HG03060 (cell line): ENCODE measurements around the gene LRRC4C.
A peak's percentile ranks its signal among the peaks of the same experiment; 100 is the strongest.
"Not testable (repeated sequence)": the region's sequence is repeated elsewhere in the genome, so short reads cannot be mapped to it uniquely, and the experiment has no call there.

Source experiments
- ATAC-seq: cut with Tn5 transposase; IDR thresholded peaks from one replicate; pipeline ENCODE4 v1.9.1; 2021; ENCODE audit warnings: low read depth, moderate number of reproducible peaks; ENCODE audit not compliant: unreplicated experiment

Gene LRRC4C

GRCh38 chr11:40215556-40215955 lies 1243.9 kb downstream of the LRRC4C start:
- ATAC-seq, result no peak

- no peak for ATAC-seq
Measured at GRCh38 chr11:40207416-40207815, 1252.0 kb downstream of the LRRC4C start.

GRCh38 chr11:40204228-40204627 lies 1255.2 kb downstream of the LRRC4C start:
- no peak for ATAC-seq

DNA sequence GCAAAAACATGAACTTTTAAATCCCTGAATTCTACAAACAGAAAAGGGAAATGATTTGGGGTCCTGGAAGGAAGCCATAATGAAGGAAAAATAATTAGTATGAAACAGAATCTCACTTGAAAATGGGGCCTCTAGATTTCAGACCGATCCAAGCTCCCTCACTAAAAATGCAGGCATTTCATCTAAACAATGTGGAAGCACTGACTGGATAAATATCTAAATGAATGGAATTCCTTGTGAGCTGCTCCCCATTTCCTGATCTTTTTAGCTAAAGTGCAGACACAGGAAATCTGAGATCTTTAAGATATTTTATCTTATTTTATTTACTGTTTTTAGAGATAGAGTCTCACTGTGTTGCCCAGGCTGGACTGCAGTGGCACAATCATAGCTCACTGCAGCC lies 1255.8 kb downstream of the LRRC4C start:
- ATAC-seq, result no peak

GRCh38 chr11:40202589-40203270 lies 1256.7 kb downstream of the LRRC4C start:
- no peak for ATAC-seq

- ATAC-seq, result not testable (repeated sequence)
Measured at GRCh38 chr11:40192590-40192989, 1266.9 kb downstream of the LRRC4C start.

DNA sequence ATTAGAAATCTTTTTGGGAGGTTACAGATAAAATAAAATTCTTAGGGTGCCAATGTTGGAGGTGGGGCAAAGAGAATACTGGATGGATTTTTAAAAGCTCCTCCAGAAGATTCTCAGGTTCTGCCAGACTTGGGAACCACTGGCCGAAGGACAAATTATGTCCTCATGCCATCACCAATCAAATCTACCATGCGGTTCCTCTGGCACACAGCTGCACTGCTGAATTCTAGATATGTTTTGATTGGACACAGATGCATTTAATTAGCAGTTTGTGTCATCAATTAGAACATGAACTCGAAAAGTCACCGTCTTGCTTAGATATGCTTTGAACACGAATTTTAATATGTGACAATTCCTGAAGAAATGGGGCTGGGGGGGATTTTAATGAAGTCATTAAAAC lies 1269.2 kb downstream of the LRRC4C start:
- ATAC-seq, result no peak

DNA sequence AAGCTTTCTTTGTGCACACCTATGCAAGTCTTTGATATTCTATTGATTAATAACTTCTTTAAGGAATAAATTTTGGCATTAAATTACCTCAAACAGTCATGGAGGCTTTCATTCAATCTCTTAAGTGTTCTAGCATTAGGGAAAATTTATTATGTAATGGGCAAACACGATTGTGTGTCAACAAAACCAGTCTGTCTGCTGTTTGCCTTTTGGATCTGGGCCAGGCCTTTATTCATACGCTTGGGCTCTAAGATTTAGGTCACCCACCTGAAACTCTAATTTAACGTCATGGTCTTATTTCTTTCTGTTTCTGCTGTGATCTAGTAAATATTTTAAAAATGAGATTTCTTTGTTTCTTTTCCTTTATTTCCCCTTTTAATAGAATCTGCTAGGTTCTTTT lies 1270.6 kb downstream of the LRRC4C start:
- no peak for ATAC-seq

DNA sequence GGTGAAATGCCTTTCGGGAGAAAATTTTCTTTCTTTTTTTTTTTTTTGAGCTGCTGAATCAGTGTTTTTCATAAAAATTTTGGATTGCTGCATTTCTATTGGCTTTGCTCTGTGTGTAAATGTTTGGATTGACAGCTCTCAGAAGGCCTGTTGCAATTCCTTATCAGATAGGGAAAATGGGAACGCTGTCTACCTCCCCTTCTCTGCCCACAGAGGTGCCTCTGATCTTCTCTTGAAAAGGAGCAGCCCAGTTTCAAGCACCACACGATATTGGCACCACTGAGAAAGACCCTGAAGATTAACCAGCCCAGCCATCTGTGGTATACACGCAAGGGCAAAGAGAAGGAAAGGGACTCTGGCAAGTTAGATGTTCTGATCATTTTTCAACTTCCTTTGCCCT lies 1272.2 kb downstream of the LRRC4C start:
- ATAC-seq, result no peak

DNA sequence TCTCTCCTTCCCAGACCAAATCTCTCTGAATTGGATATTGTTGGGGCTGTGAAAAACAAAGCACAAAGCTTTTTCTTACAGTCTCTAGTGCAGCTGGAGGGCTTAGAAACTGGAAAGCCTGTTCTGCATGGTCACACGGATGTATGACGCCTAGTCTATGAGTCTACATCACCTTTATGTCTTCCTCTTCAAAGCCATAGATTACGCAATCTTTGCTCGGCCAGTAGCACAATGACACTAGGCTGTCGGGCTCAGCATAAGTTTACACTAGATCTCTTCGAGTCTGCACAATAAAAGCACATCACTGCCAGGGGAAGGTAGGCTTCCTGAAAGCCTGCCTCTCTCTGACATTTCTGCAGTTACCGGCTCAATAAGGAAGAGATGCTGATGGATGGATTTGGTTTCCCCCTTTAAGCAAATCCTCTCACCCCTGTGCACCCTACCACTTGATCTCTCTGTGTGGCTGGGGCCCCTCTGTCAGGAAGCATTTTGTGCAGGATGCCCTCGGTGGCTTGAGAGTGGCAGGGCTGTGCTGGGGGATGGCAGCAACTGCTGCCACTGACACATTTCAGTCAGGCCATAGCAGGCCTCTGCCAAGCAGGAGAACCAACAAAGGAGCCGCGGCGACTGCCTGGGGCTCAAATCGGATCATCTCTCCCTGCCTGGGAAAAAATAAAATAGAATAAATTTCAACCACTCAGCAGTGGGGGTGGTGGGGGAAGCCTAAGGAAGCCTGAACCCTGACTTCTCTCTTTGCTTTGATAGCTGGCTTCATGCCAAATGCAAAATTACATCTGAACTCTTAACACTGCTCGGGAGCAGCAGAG lies 1272.8 kb downstream of the LRRC4C start:
- no peak for ATAC-seq

GRCh38 chr11:40185793-40186192 lies 1273.7 kb downstream of the LRRC4C start:
- ATAC-seq, result no peak

- peak; percentile 85 for ATAC-seq
Measured at GRCh38 chr11:40183073-40184064, 1276.1 kb downstream of the LRRC4C start.

GRCh38 chr11:40179541-40179940 lies 1279.9 kb downstream of the LRRC4C start:
- no peak for ATAC-seq

GRCh38 chr11:40178470-40178869 lies 1281.0 kb downstream of the LRRC4C start:
- ATAC-seq, result no peak

DNA sequence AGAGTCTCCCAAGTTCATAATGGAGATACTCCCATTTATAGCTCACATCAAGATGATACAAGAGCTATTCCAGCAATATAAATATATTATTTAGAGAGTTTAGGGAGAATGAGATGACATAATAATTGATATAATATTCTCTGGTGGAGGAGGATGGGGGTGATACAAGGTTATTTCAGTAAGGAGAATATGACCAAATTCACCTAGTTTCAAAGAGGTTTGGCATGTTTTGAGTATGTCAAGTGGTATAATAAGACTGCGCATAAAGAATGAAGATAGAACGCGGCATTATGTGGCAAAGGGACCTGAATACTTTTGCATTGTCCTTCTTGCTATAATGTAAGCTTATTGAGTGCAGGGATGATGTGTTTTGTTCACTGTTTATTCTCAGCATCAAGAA lies 1283.5 kb downstream of the LRRC4C start:
- no peak for ATAC-seq

DNA sequence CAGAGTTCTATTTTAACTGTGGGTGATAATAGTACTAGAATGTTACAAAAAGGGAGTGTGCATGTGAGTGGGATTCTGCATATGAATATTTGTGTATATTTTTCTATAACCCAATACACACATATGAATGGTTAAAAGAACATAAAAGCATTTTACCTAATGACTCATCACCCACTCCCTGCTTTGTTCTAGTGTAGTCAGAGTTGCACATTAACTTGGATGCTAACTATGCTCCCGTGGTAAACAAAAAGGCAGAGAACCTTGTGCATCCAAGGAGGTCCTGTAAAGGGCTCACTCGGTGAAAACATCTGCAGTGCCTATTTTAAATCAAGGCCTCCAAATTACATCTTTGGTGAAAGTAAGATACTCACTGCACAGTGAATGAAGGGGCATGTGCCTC lies 1289.4 kb downstream of the LRRC4C start:
- ATAC-seq, result no peak

DNA sequence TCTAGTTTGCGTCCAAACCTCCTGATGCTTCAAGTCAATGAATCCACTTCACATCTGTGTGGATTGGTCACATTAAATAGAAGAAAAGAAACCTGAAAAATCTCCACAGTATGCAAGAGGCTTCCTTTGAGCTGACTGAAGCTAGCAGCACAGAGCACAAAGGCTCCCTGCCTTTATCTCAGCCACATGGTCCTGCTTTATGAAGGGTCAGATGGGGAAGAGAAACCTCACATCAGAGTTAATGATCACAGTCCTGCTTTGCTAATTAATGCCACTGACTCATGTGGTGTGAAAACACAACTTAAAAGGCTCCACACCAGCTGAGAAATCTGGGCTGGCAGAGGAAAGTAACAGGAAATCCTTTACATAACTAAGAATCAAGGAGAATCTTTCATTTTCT lies 1291.0 kb downstream of the LRRC4C start:
- peak; percentile 69 for ATAC-seq

GRCh38 chr11:40167805-40168204 lies 1291.6 kb downstream of the LRRC4C start:
- not testable (repeated sequence) for ATAC-seq

DNA sequence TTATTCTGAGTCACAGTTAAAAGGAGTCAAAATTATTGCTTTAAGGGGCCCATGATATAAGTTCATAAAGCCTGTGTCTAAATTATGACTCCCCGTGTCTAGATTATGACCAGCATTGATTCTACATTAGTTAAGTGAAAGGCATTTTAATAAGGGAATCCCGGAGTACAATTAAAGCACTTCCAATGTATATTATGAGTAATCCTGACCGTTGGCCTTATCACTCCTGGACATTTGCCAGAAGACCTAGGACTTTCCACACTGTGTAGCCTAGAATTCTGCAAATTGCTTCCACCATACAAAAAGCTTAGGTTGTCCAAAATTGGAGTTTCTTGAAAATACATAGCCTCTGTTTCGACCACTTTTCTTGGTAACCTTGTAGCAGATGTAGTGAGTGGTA lies 1292.6 kb downstream of the LRRC4C start:
- no peak for ATAC-seq

DNA sequence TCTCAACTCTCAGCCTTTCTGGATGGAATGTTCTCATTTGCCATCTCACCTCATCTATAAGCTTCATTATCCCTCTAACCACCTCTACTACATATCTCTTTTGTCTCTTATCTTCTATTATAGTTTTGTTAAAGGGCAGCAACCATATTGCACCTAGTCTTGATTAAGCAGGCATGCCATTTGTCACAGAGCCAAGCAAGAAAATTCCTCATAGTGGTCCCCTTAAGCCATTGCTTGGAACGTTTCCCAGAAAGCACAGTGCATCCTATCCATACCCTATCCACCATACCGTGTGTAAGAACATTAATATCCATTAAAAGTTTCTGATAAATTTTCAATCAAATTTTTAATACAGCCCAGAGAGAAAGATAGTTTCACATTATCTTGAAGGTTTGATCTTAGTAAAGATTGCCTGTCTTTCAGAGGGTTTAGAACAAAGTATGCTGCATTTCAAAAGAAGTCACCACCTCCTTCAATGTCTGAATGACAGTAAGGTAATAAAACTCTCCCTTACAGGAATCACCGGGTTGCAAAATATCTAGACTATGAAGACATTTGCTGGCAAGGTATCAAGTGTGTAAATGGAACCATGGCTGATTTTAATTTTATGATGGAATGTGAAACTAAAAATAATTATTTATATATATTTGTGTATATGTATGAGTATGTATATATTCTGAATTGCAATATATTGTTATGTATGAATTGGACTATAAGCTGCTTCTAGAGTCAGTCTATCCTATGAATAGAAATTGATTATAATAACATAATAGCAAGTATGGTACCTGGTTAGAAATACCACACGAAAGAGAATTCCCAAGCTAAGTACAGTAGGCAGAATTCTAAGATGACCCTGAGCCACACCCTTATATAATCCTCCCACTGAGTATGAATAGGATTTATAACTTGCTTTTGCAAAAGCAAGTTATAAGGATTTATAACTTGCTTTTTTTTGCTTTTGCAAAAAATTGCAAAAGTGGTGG lies 1296.3 kb downstream of the LRRC4C start:
- ATAC-seq, result no peak
